Thyroid gland (tissue), 4 donors: ENCODE data around the gene TMEM201.

Source experiments
- CTCF ChIP-seq, 6 experiments: fragments of 200-600 bp in 3 of 6; fragments of 450-650 bp in 3 of 6; sonication (generic) in 3 of 6; IDR thresholded peaks; one replicate each; pipeline ENCODE4 v1.5.1; 2016 to 2019; ENCODE audit warnings: antibody characterized with exemption in 6 of 6, mild to moderate bottlenecking in 2 of 6, inconsistent platforms in 1 of 6, moderate library complexity in 1 of 6
- POLR2A ChIP-seq, 2 donors: fragments of 450-650 bp; IDR thresholded peaks; one replicate each; pipeline ENCODE4 v1.6.1; 2017; ENCODE audit warnings: antibody characterized with exemption in 2 of 2, mild to moderate bottlenecking in 2 of 2, moderate library complexity in 1 of 2

DNA sequence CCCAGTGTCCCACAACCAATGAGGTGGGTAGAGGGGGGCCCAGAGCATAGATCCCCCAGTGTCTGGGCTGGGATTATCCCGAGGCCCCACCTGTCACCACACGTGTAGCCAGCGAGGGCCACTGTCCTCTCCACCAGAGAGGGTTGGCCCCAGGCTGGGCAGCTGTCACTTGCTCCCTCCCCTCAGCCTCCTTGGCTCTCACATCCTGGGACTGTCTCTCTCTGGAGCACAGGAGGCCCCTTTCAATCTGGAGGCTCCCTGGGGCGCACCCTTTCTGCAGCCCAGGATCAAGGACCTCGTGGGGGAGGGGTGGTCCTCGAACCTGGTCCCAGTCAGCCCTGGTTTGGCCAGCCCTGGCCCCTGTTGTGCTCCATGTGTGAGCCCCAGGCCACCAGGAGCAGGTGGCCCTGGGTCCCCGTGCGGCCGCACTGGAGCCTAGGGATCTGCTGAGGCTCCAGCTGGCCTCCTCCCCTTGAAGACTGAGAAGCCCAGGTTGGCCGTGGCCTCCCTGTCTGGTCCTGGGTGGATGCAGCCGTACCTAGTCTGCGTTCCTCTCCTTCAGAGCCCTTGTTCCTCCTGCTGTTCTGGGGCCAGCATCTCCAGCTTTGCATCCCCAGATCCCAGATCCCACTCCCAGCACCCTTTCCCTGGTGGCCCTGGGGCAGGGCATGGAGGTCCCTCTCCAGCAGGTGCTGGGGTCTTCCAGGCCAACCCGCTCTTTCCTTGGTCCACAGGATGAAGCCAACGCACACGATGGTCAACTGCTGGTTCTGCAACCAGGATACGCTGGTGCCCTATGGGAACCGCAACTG, 6.7 kb downstream of the TMEM201 start:
- no peak for TF ChIP-seq POLR2A (IDR thresholded peaks at IDR 0.05)
- TF ChIP-seq CTCF (IDR thresholded peaks at IDR 0.05): no peak
